DND-41 (cell line): ENCODE measurements around the gene SLC22A16.
A peak's percentile ranks its signal among the peaks of the same experiment; 100 is the strongest.

Experiments used
- ATAC-seq: fragments of 200-7000 bp; cut with Tn5 transposase; 3 replicates; pipeline ENCODE4 v1.9.1; 2021; ENCODE audit warnings: low read depth; ENCODE audit not compliant: insufficient read depth
- DNase-seq: peaks from one replicate; pipeline ENCODE4 v3.0.0-alpha.2; 2020
- H2AFZ ChIP-seq: 2 replicates; pipeline ENCODE4 v1.6.0; 2012; ENCODE audit warnings: low read depth, low read length
- H3K27ac ChIP-seq: 2 replicates; pipeline ENCODE4 v1.5.1; 2012; ENCODE audit warnings: low read length, inconsistent platforms
- H3K27me3 ChIP-seq: fragments of 200-600 bp; sonication (generic); 2 replicates; pipeline ENCODE4 v1.6.0; 2012; ENCODE audit warnings: low read length, mild to moderate bottlenecking, inconsistent platforms; ENCODE audit not compliant: insufficient read depth, poor library complexity
- H3K36me3 ChIP-seq: 2 replicates; pipeline ENCODE4 v1.5.1; 2012; ENCODE audit warnings: low read length, inconsistent platforms; ENCODE audit not compliant: insufficient read depth
- H3K4me1 ChIP-seq: 2 replicates; pipeline ENCODE4 v1.5.1; 2012; ENCODE audit warnings: mild to moderate bottlenecking, low read length; ENCODE audit not compliant: insufficient read depth
- H3K4me2 ChIP-seq: 2 replicates; pipeline ENCODE4 v1.6.0; 2012; ENCODE audit warnings: mild to moderate bottlenecking, moderate library complexity, low read length, inconsistent platforms; ENCODE audit not compliant: insufficient read depth
- H3K4me3 ChIP-seq, 2 experiments: fragments of 200-600 bp in 1 of 2; shearing (Covaris generic) in 1 of 2; 2 replicates each; pipeline ENCODE4 v1.5.1; 2012 to 2016; ENCODE audit warnings: inconsistent platforms in 2 of 2, low read length in 2 of 2, mild to moderate bottlenecking in 2 of 2, low read depth in 1 of 2, moderate library complexity in 1 of 2
- H3K79me2 ChIP-seq: 2 replicates; pipeline ENCODE4 v1.6.0; 2012; ENCODE audit warnings: low read length, inconsistent platforms; ENCODE audit not compliant: insufficient read depth
- H3K9ac ChIP-seq: 2 replicates; pipeline ENCODE4 v1.6.0; 2012; ENCODE audit warnings: low read depth, mild to moderate bottlenecking, inconsistent platforms, low read length, moderate library complexity
- H3K9me3 ChIP-seq: 2 replicates; pipeline ENCODE4 v1.5.1; 2012; ENCODE audit warnings: low read length, moderate library complexity, mild to moderate bottlenecking, inconsistent platforms; ENCODE audit not compliant: insufficient read depth, severe bottlenecking
- H4K20me1 ChIP-seq: 2 replicates; pipeline ENCODE4 v1.6.0; 2012; ENCODE audit warnings: low read length; ENCODE audit not compliant: insufficient read depth
- EZH2 ChIP-seq: IDR thresholded peaks from 3 replicates; pipeline ENCODE4 v1.6.1; 2012; ENCODE audit warnings: borderline replicate concordance, low read depth, mild to moderate bottlenecking, moderate library complexity, low read length, inconsistent platforms; ENCODE audit not compliant: severe bottlenecking
- TF ChIP-seq, protein P1 (sequence below): IDR thresholded peaks from 2 replicates; pipeline ENCODE4 v1.5.1; 2012; ENCODE audit warnings: borderline replicate concordance, low read length, moderate library complexity, mild to moderate bottlenecking; ENCODE audit not compliant: poor library complexity, severe bottlenecking; ENCODE audit errors: extremely low read depth

SLC22A16 gene

GRCh38 chr6:110390404-110390803, 86.0 kb downstream of the SLC22A16 start:
- peaks cover 2% of the 10 kb centered on the region for H3K27me3 ChIP-seq
- no peak overlapping the region for H3K27ac ChIP-seq
- H3K79me2 ChIP-seq: no peaks in the 10 kb centered on the region
- ATAC-seq: peak; percentile 35; the same call in 1 of the 3 replicates
- no peak overlapping the region for H3K4me2 ChIP-seq
- DNase-seq: no peak
- no peaks in the 10 kb centered on the region for H3K36me3 ChIP-seq
- TF ChIP-seq, protein P1, sequence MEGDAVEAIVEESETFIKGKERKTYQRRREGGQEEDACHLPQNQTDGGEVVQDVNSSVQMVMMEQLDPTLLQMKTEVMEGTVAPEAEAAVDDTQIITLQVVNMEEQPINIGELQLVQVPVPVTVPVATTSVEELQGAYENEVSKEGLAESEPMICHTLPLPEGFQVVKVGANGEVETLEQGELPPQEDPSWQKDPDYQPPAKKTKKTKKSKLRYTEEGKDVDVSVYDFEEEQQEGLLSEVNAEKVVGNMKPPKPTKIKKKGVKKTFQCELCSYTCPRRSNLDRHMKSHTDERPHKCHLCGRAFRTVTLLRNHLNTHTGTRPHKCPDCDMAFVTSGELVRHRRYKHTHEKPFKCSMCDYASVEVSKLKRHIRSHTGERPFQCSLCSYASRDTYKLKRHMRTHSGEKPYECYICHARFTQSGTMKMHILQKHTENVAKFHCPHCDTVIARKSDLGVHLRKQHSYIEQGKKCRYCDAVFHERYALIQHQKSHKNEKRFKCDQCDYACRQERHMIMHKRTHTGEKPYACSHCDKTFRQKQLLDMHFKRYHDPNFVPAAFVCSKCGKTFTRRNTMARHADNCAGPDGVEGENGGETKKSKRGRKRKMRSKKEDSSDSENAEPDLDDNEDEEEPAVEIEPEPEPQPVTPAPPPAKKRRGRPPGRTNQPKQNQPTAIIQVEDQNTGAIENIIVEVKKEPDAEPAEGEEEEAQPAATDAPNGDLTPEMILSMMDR: no peak
- no peak for TF ChIP-seq EZH2
- no peaks in the 10 kb centered on the region for H3K4me1 ChIP-seq
- H3K9me3 ChIP-seq: no peaks in the 10 kb centered on the region
- no peak overlapping the region for H3K4me3 ChIP-seq
- H2AFZ ChIP-seq: no peak overlapping the region
- H3K9ac ChIP-seq: no peak overlapping the region
- no peaks in the 10 kb centered on the region for H4K20me1 ChIP-seq

- Histone ChIP-seq H3K4me2 (no peak overlapping the region), H3K9me3 (no peaks in the 10 kb centered on the region), H2AFZ (no peak overlapping the region), H4K20me1 (no peaks in the 10 kb centered on the region), H3K27me3 (peaks cover 2% of the 10 kb centered on the region), H3K79me2 (no peaks in the 10 kb centered on the region), H3K4me3 (no peak overlapping the region), H3K4me1 (no peaks in the 10 kb centered on the region), H3K36me3 (no peaks in the 10 kb centered on the region), H3K9ac (no peak overlapping the region), H3K27ac (no peak overlapping the region)
- ATAC-seq (no peak), DNase-seq (no peak)
- TF ChIP-seq EZH2: no peak
- TF ChIP-seq, protein P1: no peak
Measured at GRCh38 chr6:110389689-110390382, 86.6 kb downstream of the SLC22A16 start.

- no peak for DNase-seq
Measured at GRCh38 chr6:110387986-110388385, 88.4 kb downstream of the SLC22A16 start.

More at GRCh38 chr6:110387986-110388385, 88.4 kb downstream of the SLC22A16 start:
- Histone ChIP-seq H3K27me3 (peaks cover 2% of the 10 kb centered on the region), H3K27ac (no peak overlapping the region), H3K9ac (no peak overlapping the region), H3K9me3 (no peaks in the 10 kb centered on the region), H3K4me1 (no peaks in the 10 kb centered on the region), H3K4me2 (no peak overlapping the region), H3K36me3 (no peaks in the 10 kb centered on the region), H3K79me2 (no peaks in the 10 kb centered on the region), H3K4me3 (no peak overlapping the region), H4K20me1 (no peaks in the 10 kb centered on the region), H2AFZ (no peak overlapping the region)
- no peak for TF ChIP-seq EZH2
- TF ChIP-seq, protein P1: no peak
- no peak for ATAC-seq
